GM21381 (cell line): Measurements from ENCODE around the gene CEP192.
"Not testable (repeated sequence)": the region's sequence is repeated elsewhere in the genome, so short reads cannot be mapped to it uniquely, and the experiment has no call there.

ENCODE experiments used
- ATAC-seq: cut with Tn5 transposase; IDR thresholded peaks from one replicate; pipeline ENCODE4 v1.9.1; 2021; ENCODE audit warnings: mild to moderate bottlenecking, moderate library complexity; ENCODE audit not compliant: unreplicated experiment

The CEP192 gene

DNA sequence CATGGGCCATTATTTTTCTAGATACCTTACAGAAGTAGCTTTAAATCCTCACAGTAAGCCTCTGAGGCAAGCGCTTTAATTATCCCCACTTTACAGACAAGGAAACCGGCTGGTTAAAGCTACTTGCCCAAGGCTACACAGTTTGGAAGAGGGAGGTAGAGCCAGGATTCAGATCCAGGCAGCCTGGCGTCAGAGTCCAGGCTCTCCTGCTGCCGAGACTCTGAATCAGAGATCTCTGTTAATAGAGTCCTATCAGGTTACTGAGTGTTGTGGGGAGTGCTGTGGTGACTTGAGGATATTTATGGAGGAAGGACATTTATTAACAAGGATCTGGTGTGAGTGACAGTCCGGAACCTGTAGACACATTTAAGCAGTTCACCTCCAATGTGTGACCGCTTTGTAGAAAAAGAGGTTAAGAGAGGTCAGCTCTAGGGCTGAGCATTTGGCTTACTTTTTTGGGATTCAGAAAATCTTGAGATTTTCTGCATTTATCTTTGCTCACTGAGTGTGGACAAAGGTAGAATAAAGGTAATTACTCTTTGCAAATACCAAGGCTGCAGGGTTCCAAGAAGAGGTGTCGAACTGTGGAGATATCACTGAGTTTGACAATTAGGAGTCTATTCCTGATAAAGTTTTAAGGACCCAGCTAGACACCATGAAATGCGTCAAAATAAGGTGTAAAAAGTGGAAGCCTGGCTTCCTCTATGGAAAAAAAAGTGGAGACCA is 1.6 kb upstream of the CEP192 start:
- no peak for ATAC-seq

DNA sequence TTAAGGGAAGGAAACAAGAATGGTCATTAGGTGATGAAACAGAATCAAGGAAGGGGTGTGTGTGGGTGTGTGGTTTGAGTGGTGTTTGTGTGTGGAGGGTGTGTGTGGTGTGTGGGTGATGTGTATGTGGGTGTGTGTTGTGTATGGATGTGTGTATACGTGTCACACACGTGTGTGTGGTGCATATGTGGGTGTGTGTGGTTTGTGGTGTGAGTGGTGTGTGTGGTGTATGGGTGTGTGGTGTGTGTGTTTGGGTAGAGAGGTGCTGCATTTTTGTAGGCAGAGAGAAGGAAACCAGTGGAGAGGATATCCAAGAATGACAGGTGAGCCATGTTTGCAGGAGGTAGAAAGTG is 1.1 kb upstream of the CEP192 start:
- no peak for ATAC-seq

DNA sequence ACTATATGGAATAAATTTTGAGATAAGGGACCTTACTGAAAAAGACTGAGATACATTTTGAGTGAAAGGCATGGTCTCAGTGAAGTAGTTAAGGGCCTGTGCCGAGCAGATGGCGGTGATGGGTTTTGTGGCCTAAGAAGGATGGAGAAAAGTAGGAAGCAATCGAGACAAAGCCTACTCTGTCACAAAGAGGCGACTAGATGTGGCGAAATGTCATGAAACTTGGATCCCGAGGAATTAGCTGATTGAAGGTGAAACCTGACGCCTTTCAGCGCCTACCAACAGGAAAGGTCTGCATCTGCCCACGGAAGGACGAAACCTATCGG is 558 bp upstream of the CEP192 start:
- ATAC-seq: no peak

DNA sequence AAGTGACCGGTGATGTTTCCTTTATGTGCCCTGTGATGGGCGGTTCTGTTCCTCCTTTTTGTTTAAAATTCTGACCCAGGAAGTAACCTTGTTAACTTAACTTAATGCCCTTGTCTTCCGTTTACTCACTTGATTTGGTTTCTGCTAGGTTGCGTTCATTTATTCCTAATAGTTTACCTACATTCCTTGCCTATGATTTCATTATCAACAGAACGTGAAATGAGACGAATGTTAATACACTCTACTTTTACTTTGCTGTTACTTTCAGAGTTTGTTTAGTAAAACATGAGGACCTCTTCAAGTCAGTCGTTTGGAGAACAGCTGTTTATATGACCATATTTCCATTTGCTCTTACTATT is 638 bp downstream of the CEP192 start:
- ATAC-seq: no peak

DNA sequence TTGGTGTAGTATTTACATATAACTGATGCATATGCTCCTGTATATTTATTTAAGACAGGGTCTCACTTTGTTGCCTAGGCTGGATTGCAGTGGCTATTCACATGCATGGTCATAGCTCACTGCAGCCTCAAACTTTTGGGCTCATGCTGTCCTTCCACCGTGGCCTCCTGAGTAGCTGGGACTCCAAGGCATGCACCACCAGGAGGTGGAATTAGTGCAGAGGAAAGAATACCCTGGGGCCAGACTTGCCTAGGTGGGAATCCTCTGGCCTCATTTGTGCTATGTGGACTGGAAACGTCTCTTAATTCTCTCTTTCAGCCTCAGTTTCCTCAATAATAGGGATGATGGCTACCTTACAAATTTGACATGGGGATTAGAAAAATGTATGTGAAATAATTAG is 2.3 kb downstream of the CEP192 start:
- no peak for ATAC-seq

DNA sequence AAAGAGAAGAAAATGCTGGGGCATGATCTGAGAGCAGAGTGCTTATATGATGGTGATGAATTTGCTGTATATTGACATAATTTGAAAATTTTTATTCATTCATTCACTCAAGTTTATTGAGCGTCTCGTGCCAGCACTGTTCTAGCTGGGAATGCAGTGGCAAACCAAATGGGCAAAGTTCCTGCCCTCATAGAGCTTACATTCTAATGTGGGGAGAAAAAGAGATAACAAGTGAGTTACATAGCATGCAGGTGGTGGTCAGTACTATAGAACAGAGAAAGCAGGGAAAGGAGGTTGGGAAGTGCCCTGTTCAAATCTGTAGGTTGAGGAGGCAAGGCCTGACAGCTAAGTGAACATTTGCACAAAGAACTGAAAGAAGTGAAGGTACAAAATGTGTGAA is 4.3 kb downstream of the CEP192 start:
- ATAC-seq: no peak

DNA sequence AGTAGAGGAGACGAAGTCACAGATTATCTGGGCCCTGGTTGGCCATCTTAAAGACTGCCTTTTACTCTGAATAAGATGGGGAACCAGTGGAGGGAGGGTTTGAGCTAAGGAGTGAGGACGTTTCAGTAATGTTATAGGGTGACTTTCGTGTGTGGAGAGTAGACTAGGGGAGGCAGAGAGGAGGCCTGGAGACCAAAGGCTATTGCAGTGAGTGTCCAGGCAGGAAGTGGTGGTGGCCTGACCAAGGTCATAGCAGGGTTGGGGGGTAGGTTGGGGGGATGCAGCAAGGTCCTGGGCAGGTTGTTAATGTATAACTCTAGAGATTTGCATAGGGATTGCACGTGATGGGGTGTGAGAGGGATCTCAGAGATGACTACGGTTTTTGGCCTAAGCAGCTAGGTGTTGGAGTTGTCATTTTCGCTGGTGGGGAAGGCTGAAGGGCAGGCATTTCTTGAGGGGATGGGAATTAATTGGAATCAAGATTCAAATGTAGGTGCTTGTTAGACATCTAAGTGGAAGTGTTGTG is 4.9 kb downstream of the CEP192 start:
- ATAC-seq: no peak

DNA sequence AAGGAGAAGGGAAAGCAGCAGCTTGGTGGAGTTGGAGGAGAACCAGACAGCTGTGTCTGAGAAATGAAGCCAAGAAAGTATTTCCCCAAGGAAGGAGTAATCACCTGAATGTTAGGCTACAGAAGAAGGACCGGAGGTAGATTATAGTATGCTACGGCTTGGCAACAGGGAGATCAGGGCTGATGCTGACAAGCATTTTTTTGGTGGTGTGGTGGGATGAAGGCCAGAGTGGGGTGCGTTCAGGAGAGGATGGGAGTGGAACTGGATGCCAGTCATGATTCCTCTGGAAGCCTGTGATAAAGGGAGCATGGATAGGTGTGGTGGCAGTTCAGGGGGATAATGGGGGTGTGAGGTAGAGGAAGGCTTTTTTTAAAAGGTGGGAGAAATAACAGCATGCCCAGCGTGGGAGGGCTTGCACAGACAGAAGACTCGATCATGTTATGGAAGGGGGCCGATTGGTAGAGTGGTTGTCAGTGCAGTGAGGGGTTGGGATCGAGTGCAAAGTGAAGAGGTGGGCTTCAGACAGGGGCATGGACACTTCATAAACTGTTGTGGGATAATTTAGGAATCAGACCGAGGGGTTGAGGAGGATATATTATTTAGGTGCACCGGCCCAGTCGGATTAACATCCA is 5.6 kb downstream of the CEP192 start:
- no peak for ATAC-seq

DNA sequence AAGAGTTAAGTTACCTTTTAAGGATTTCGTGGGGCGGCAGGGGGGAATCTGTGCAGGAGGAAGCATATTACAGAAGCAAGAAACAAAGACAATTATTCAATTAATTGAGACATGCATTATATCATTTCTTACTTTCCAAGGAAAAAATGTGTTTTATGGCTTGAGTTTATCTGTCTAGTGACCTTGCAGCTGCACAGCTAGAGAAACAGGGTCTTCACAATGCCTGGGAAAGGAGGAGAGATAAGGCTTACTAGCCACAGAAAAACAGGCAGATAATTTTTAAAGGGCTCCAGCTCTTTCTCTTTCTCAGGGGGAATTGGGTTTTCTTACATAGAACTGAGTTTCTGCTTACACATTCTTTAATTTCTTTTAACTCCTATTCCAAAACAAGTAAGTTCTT is 6.2 kb downstream of the CEP192 start:
- not testable (repeated sequence) for ATAC-seq

DNA sequence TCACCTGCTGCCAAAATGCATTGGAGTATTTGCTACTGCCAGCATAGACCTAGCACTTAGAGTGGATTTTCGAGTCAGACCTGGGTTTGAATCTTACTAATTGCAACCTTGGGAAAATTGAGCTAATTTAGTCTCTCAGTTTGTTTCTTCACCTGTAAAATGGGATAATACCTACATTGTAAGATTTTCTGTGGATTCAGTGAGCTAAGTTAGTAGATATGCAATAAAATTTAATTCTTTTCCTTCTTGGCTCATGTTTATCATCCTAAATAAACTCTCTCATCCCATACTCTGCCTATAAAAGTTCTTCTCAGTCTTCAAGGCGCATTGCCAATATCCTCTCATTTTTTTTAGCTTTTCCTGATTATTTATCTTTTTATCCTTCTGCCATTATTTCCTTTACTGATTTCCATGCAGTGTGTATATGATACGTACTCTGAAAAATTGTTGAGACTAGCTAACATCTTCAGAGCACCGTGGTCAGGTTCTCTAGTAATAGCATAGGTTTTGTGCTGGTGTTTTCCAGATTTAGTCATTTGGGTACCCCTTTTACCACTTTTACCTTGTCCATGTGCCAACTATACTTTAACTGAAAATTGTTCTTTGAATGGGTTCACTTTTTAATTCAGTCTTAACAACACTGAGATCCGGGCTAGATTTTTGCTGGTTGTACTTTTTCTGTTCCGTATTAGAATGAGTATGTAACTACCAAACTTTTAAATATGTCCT is 7.3 kb downstream of the CEP192 start:
- peak; percentile 50 for ATAC-seq

DNA sequence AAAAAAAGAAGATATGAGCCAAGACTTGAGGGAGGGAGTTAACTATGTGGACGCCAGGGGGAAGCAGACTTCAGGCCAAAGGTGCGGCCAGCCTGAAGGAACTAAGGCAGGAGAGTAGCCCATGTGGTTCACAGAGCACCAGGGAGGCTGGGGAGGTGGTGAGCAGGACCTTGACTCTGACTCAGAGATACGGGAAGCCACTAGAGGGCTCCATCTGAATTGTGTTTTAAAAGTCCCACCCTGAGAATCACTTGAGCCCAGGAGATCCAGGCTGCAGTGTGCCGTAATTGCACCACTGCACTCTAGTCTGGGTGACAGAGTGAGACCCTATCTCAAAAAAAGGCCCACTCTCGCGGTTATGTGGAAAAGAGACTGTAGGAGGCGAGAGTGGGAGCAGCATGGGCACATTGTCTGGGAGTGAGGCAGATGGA is 12.3 kb downstream of the CEP192 start:
- ATAC-seq: no peak

DNA sequence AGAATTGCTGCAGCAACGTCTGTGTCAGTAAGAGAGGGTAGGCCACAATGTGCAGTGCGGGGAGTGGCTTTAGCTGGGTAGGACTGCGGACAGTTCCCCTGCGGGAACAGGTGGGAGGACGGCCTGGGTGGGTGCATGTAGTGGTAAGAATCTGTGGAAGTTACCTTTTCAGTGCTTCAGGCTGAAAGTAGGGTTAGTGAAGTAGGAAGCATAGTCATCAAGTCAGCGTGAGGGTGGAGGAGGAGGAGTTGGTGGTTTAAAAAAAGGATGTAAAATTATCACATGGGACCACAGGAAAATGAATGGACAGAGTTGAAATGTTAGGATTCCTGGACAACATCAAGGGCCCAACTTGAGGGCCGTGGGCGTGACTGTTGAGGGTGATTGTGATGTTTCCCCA is 13.2 kb downstream of the CEP192 start:
- no peak for ATAC-seq

DNA sequence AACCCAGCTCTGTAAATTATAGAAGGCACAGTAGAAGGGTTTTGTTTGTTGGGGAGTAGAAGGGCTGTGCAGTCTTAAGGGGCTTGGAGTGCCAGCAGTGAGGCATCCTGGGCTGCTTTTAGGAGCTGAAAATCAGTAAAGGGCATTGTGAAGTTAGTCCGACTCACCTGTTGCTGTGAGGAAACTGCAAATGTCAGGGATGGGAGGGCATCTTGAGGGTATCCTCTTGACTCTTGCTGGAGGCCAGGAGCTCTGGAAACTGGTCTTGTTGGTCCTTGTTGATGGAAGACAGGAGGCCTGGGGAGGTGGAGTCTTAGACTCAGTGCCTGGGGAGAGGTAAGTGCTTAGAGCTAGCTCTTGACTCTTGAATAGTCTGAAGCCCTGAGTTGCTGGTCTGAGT is 14.1 kb downstream of the CEP192 start:
- no peak for ATAC-seq

DNA sequence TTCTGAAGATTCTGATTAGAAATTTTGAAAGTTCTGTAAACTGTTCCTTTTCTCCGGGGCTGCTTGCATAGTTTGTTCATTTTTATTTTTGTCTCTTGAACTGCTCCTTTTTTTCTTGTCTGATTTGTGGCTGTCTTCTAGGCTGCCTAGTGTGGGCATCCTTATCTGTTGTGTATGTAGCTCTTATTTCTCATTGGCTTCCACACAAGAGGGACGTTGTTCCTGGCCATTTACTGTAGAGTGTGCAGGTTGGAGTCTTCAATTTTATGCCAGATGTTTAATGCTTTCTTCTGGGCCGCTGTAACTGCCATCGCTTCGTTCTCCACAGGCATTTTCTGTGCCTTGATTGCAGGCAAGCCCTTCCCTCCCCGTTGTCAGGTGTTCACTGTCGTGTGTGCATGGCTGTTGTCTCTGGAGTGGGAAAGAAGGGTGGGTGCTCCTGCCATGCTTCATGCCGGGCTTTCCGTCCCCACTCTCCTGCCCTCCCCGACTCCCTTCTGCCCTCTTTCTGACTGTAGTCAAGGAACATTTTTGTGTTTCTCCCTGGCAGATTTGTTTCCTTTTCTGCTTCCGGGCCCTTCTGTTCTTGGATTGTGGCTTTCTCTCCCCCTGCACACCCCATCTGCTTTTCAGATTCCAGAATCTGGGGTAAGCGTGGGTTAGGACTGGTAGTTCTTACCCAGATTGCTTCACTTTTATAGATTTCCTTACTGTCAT is 15.5 kb downstream of the CEP192 start:
- no peak for ATAC-seq

DNA sequence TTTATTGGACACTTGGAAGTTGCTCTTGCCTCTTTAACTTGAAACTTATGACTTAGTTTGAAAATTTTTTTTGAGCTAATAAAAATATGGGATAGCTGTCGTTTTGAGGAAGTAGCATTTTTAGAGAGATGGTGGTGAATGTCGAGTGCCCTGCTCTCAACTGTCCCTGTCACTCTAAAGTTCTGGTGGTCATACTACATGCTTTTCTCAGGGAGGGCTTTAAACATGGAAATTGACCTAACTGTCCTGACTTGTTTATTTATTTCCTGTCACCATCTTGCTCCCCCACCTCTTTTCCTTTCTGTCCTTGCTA is 16.0 kb downstream of the CEP192 start:
- ATAC-seq: no peak

DNA sequence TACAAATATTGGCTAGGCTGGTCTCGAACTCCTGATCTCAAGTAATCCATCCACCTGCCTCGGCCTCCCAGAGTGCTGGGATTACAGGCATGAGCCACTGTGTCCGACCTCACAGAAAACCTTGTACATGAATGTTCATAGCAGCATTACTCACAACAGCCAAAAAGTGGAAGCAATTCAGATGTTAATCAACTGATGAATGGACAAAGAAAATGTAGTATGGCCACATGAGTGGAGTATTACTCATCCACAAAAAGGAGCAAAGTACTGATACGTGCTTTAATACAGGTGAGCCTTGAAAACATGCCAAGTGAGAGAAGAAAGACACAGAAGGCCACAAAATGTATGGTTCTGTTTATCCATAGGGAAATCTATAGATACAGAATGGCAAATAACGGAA is 20.6 kb downstream of the CEP192 start:
- ATAC-seq: no peak

DNA sequence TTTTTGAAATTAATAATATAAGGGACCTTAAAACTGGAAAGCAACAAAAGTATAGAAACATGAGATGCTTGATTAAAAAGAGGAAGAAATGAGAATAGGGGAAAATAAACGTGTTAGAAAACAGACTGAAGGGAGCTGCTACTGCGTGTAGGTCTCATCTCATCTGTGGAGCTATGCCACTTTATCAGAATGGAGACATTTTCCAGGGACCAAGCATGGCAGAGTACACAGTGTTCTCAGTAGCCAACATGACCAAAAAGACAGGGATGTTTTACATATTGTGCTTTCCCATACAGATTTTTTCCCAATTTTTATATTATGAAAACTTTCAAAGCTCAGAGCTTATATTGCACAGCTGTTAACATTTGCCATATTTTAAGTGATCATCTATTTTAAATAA is 23.1 kb downstream of the CEP192 start:
- no peak for ATAC-seq

DNA sequence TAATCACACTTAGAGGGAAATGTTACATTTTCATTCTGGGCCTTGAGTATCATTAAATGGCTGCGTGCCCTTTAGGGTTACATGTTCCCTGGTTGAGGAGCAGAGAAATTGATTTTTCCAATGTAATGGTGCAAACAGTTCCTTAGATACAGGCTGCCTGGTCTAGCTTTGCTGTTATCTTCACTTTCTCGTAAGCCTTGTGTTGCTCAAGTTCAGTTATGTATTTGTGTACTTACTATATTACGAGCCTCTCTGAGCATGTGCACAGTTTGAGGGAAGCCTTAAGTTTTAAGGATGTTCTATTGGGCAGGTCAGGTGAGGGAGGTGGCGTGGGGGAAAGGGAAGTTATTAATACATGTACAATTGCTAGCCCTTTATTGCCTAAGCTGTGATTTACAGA is 23.7 kb downstream of the CEP192 start:
- ATAC-seq: no peak

DNA sequence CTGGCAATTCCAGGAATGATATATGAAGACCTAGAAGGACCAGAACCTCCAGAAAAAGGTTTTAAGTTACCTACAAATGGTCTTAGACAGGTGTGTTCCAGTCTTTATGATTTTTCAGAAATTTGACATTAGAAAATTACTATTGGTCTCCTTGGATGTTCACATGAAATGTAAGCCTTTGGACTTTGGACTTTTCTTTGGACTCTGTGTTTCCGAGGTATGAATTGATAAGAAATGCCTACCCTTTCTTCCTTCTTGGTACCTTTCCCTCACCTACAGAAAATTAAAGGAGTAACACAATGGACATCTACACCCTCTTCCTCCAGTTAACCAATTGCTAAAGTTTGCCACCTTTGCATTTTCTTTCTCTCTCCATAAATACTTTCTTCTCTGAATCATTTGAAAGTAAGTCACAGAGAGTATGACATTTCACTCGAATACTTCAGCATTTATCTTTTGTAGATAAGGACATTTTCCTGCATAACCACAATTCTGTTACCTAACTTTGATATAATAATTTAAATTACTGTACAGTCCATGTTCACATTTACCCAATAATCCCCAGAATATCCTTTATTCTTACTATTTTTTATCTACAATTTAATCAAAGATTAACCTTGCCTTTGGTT is 26.2 kb downstream of the CEP192 start:
- ATAC-seq: no peak

DNA sequence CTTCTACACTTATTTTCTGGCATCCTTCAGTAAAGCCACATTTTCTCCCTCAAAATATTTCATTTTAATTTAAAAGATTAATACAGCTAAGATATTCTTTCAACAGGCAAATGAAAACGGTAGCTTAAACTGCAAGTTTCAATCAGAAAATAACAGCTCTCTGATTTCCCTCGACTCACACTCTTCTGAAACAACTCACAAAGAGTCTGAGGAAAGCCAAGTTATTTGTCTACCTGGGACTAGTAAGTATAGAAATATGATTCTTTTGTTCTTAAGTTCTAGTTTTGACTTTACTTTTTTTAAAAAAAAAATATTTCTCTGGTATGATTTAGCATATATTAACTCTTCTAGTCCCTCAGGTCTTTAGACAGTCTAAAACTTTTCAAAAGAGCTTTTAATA is 27.2 kb downstream of the CEP192 start:
- ATAC-seq: no peak

DNA sequence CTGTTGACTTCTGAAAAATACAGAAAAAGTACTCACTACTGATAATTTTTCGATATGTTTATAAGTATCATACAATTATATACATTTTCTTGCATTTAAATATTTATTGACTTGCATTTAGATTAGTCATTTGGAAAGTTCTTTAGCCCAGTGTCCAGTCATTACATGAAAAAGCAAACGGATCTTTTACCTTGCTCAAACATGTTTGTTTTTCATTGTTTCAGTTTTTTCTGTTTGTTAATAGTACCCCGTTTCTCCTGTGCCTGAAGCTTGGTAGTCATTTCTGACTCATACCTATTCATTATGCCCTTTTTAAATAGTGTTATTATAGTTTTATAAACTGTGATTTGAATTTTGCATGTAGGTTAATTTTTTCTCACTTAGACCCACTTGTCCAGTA is 28.1 kb downstream of the CEP192 start:
- peak; percentile 62 for ATAC-seq
